Astrocyte (in vitro differentiated cells and primary cell): ENCODE results near the gene SLC35F4.

Experiments
- CTCF ChIP-seq: IDR thresholded peaks from 2 replicates; pipeline ENCODE4 v1.5.1; 2011; ENCODE audit warnings: low read depth, mild to moderate bottlenecking, inconsistent platforms, low read length, moderate library complexity; ENCODE audit not compliant: insufficient read depth
- EZH2 ChIP-seq: IDR thresholded peaks from 2 replicates; pipeline ENCODE4 v1.6.1; 2012; ENCODE audit warnings: mild to moderate bottlenecking, low read length, inconsistent platforms; ENCODE audit not compliant: insufficient read depth

- TF ChIP-seq CTCF, result no peak
- TF ChIP-seq EZH2, result no peak
These were observed 194.9 kb downstream of the SLC35F4 start for GRCh38 chr14:57671021-57671420.
